ENCODE measurements around the gene CASTOR1.

- TF ChIP-seq CTCF (conservative IDR thresholded peaks at IDR 0.05) = no peak
- no peak for TF ChIP-seq EZH2 (IDR thresholded peaks at IDR 0.05; ENCODE audit: low read depth)
These were observed 47.5 kb downstream of the CASTOR1 start for GRCh38 chr22:30241576-30242371.

Data from PC-9 (cell line).